Limb (tissue), 2 donors: ENCODE data around the gene CD22.

Source experiments
- DNase-seq, 2 donors: peaks; one replicate each; pipeline ENCODE4 v3.0.0-alpha.2; 2016; ENCODE audit errors: extremely low spot score in 2 of 2

The CD22 gene

GRCh38 chr19:35313587-35313986 lies 15.4 kb upstream of the CD22 start:
- DNase-seq: peak in 1 of 2 donors; percentile 22

- DNase-seq: no peak
These were observed 15.0 kb upstream of the CD22 start for GRCh38 chr19:35314031-35314430.

- no peak for DNase-seq
These were observed 14.0 kb upstream of the CD22 start for GRCh38 chr19:35314858-35315470.

- peak in 1 of 2 donors; percentile 16 for DNase-seq
These were observed 13.1 kb upstream of the CD22 start for GRCh38 chr19:35315883-35316282.

GRCh38 chr19:35316560-35316959 lies 12.4 kb upstream of the CD22 start:
- DNase-seq: no peak

GRCh38 chr19:35317464-35318043 lies 11.4 kb upstream of the CD22 start:
- no peak for DNase-seq

- no peak for DNase-seq
These were observed 10.1 kb upstream of the CD22 start for GRCh38 chr19:35318679-35319448.

GRCh38 chr19:35320065-35320713 lies 8.8 kb upstream of the CD22 start:
- no peak for DNase-seq

GRCh38 chr19:35321291-35321690 lies 7.7 kb upstream of the CD22 start:
- no peak for DNase-seq

GRCh38 chr19:35322014-35322413 lies 7.0 kb upstream of the CD22 start:
- DNase-seq: no peak

GRCh38 chr19:35327642-35328041 lies 1.3 kb upstream of the CD22 start:
- no peak for DNase-seq

GRCh38 chr19:35329323-35329722 lies 336 bp downstream of the CD22 start:
- no peak for DNase-seq

GRCh38 chr19:35330475-35330874 lies 1.5 kb downstream of the CD22 start:
- DNase-seq: no peak

GRCh38 chr19:35331551-35332214 lies 2.7 kb downstream of the CD22 start:
- no peak for DNase-seq

- no peak for DNase-seq
These were observed 3.8 kb downstream of the CD22 start for GRCh38 chr19:35332817-35333216.

- DNase-seq: no peak
These were observed 5.3 kb downstream of the CD22 start for GRCh38 chr19:35334144-35334753.

- no peak for DNase-seq
These were observed 7.4 kb downstream of the CD22 start for GRCh38 chr19:35336166-35336955.

GRCh38 chr19:35337097-35337983 lies 8.4 kb downstream of the CD22 start:
- no peak for DNase-seq

GRCh38 chr19:35337984-35338296 lies 9.0 kb downstream of the CD22 start:
- no peak for DNase-seq

- DNase-seq: no peak
These were observed 11.4 kb downstream of the CD22 start for GRCh38 chr19:35340431-35340830.
